ENCODE data around the gene TMEM150A.
"Not testable (repeated sequence)": the region's sequence is repeated elsewhere in the genome, so short reads cannot be mapped to it uniquely, and the experiment has no call there.

Gene TMEM150A

GRCh38 chr2:85594715-85595300 lies 7.7 kb downstream of the TMEM150A start:
- DNase-seq: no peak

- no peak for DNase-seq
These were observed 9.5 kb downstream of the TMEM150A start for GRCh38 chr2:85593023-85593422.

DNA sequence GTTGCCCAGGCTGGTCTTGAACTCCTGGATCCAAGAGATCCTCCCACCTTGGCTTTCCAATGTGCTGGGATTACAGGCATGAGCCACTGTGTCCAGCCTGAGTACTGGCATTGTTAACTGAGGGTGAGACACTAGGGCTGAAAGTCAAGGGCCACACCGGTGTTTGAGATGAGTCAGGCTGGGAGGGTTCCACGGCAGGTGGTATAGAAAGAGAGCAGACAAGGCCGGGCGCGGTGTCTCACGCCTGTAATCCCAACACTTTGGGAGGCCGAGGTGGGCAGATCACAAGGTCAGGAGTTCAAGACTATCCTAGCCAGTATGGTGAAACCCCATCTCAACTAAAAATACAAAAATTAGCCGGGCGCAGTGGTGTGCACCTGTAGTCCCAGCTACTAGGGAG lies 10.2 kb downstream of the TMEM150A start:
- not testable (repeated sequence) for DNase-seq

DNA sequence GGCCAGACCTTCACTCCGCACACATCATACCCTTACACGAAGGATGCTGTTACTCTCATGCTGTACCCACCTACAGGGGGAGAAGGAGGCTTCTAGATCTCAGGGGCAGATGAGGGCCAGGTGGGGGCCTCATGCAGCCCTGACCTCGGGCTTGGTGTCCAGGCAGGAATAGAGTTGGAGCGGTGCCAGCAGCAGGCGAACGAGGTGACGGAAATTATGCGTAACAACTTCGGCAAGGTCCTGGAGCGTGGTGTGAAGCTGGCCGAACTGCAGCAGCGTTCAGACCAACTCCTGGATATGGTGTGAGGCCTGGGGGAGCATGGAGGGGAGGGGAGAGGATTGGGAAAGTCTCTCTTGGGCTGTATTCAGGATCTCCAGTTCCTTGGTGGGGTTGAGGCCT lies 10.9 kb downstream of the TMEM150A start:
- no peak for DNase-seq

- no peak for DNase-seq
These were observed 11.5 kb downstream of the TMEM150A start for GRCh38 chr2:85590950-85591349.

GRCh38 chr2:85589982-85590791 lies 12.3 kb downstream of the TMEM150A start:
- DNase-seq: peak in 6 of 56 donors; percentile 27 to 47 (median 29)

- peak in 9 of 56 donors; percentile 6 to 54 (median 24) for DNase-seq
These were observed 13.3 kb downstream of the TMEM150A start for GRCh38 chr2:85589181-85589580.

- DNase-seq: no peak
These were observed 13.9 kb downstream of the TMEM150A start for GRCh38 chr2:85588645-85589044.

DNA sequence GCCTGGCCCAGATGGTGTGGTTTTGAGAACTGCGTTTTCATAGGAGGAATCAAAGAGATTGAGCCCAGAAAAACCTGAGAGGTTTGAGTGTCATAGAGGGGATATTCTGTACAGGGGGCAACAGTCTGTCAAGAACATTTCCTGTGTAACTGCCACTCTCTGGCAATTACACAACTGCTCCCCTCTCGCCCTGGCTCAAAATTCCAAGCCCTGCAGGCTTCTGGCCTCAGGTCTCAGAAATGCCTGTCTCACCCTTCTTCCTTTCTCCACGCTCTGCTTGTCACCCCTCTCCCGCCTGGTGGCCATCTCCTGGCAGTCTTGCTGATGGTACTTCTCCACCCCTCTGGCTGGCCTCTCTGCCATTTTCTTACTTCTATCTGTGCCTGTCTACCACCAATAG lies 14.3 kb downstream of the TMEM150A start:
- DNase-seq: no peak

DNA sequence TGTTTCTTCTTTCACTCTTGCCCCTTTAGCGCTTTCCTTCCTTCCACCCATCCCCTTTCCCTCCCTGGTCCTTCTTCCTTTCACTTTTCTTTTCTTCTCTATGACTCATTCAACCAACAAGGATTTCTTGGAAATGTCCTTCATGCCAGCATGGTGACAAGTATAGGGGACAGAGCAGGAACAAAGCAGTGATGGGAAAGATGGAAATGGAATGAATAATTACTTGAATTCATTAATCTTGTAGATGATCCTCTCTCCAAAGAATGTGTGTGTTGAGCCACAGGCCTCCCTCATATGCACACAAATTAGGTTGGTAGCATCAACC lies 16.8 kb downstream of the TMEM150A start:
- DNase-seq: no peak

GRCh38 chr2:85584857-85585780 lies 17.4 kb downstream of the TMEM150A start:
- no peak for DNase-seq

- DNase-seq: peak in 2 of 56 donors; percentile 18 to 60
These were observed 18.1 kb downstream of the TMEM150A start, which contains the start of gene VAMP5 for GRCh38 chr2:85584354-85584856. VAMP5 (plus strand) TSS chr2:85584431; CDS start chr2:85584491, 60 bp downstream.

DNA sequence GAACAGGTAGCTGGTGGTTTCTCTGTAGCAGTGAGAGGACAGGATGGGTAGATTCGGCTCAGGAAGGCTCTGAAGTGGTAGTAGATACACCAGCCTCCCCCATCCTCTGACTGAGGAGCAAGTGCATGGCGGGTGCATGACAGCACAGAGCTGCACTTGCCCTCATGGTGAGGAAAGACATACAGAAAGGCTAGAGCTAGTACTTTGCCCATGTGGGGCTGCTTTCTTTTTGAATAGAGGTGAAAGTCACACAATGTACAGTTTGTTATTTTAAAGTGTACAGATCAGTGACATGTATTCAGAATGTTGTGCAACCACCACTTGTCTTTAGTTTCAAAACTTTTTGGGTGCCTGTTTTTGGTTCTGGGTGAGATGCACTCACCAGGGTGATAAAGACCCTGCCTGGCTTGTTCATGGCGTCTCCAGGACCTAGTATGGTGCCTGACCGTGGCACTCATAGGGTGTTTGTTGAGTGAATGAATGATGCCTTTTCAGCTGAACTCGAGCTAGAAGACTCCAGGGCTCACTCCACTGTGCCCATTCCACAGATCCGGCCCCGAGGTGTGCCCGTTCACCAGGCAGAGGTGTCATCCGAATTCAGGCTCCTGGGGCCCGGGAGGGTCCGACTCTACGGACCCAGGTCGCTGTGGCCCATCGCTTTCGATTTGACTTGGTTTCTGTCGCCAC lies 18.7 kb downstream of the TMEM150A start:
- DNase-seq: no peak

DNA sequence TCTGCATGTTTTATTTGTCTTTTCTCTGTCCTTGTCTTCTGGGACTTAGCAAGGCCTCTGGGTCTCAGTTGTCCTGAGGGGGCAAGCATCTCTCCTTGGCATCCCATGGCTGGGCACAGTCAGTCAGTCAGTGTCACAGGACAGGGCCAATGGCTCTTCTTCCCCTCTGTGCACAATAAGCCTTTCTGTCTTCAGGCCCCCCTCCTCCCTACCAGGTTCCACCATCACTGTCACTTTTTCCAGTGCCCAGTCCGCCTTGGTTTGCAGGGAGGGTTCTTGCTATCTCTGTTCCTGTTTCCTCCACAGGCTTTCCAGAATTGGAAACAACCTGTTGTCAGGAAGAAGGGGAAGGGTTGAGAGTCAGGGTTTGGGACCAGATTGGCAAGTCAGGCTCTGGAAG lies 20.0 kb downstream of the TMEM150A start:
- peak in 6 of 56 donors; percentile 18 to 52 (median 30) for DNase-seq

GRCh38 chr2:85580206-85580605 lies 22.3 kb downstream of the TMEM150A start:
- DNase-seq: no peak

GRCh38 chr2:85579266-85579935 lies 23.1 kb downstream of the TMEM150A start:
- DNase-seq: peak in 1 of 56 donors; percentile 16

DNA sequence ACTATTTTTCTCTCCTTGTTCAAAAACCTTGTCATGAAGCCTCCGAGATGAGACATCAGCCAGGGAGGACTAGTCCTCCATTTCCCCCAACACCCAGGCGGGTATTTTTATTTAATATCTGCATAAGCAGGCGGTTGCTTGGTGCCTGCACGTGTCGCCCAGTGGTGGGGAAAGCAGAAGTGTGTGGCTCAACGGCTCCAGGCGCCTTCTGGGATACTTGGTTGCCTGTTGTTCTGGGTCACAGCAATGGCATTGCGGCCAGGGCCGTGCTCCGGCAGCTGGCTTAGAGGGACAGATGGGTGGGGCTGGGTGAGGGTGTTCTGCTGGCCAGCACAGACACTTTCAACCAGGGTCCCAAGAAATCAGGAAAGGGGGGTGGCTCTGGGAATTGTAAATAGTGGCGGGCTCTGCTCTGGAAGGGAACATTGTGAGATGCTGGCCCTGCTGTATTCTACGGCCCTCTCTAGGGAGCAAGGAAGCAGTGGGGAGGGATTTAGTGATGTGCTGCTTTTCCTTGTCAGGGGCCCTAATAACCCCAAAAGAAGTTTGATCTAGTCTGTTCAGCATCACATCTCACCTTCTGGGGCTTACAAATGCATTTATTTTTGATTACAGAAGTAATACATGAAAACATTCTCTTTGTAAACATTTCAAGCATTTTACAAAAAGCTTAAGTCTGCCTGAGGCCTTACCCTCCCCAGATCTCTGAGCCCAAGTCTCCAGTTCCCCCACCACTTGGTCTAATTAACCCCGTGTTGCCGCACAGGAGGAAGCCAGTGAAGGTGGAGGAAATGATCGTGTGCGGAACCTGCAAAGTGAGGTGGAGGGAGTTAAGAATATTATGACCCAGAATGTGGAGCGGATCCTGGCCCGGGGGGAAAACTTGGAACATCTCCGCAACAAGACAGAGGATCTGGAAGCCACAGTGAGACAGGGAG lies 24.0 kb downstream of the TMEM150A start:
- peak in 3 of 56 donors; percentile 11 to 42 (median 11) for DNase-seq

DNA sequence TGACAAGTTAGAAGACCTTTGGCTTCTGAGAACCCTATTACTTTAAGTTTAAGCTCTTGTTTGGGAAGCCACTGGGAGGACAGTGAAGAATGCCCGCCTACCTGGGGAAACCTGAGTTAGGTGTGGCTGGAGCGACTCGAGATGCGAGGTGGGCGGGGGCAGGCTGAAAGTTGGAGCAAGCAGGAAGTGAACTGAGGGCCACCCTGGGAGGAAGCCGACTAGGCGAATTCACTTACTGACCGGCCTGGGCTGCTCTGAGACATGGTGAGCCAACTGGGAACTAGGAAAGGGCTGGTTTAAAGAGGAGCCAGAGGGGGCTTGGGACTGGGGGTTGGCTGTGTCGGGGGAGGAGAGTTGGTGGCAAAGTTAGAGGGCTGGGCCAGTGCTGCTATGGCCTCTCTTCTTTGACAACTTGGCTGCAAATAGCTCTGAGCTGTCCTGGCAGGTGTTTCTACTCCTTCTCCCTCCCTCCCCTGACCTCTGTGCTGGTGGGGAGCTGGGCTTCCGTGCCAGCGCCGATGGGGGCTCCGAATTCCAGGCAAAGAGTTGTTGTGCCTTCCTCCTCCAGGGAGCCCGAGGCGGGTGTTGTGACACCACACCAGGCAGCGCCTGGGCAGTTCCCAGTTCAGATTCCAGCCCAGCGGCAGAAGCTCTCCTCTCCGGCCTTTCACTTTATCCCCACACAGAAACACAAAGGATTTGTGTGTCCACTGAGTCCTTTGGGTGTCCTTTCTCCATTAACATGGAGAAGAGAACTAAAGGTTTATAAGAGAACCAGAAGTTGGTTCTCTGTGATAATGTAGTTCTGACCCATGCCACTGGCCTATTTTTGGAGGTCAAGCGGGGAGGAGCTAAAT lies 24.9 kb downstream of the TMEM150A start, which contains the start of gene VAMP8:
TSS of gene VAMP8 (plus strand) at position 201 of the 857 bp plus-strand sequence. CDS start at position 262, 61 bp downstream.
- DNase-seq: no peak

Data from nucleus accumbens (tissue), 56 donors.